Stimulated activated naive CD8-positive, alpha-beta T cell treated with anti-CD3 and anti-CD28 coated beads, Interleukin-15, amount 100 ng/mL, for 72 hours (primary cell): ENCODE measurements around the gene SHROOM3.

ENCODE experiments used
- ATAC-seq: fragments of 150-1000 bp; cut with Tn5 transposase; 2 replicates; pipeline ENCODE4 v1.10.0; 2021; ENCODE audit warnings: mild to moderate bottlenecking, moderate library complexity
- DNase-seq, 2 donors: peaks; one replicate each; pipeline ENCODE4 v3.0.0; 2021 to 2022
- H3K27ac Mint-ChIP-seq, 2 donors: one replicate each; pipeline ENCODE4 v1.8.0; 2022; ENCODE audit warnings: mild to moderate bottlenecking in 2 of 2, mixed read lengths in 2 of 2, moderate library complexity in 2 of 2
- H3K27me3 Mint-ChIP-seq: one replicate; pipeline ENCODE4 v1.8.0; 2022; ENCODE audit warnings: mixed read lengths
- H3K4me1 Mint-ChIP-seq: one replicate; pipeline ENCODE4 v1.8.0; 2022; ENCODE audit warnings: mild to moderate bottlenecking, mixed read lengths
- H3K4me3 Mint-ChIP-seq, 2 donors: one replicate each; pipeline ENCODE4 v1.8.0; 2022; ENCODE audit warnings: mild to moderate bottlenecking in 2 of 2, mixed read lengths in 2 of 2, moderate library complexity in 1 of 2
- H3K9me3 Mint-ChIP-seq, 2 donors: one replicate each; pipeline ENCODE4 v1.8.0; 2022; ENCODE audit warnings: mixed read lengths in 2 of 2

SHROOM3 gene

DNA sequence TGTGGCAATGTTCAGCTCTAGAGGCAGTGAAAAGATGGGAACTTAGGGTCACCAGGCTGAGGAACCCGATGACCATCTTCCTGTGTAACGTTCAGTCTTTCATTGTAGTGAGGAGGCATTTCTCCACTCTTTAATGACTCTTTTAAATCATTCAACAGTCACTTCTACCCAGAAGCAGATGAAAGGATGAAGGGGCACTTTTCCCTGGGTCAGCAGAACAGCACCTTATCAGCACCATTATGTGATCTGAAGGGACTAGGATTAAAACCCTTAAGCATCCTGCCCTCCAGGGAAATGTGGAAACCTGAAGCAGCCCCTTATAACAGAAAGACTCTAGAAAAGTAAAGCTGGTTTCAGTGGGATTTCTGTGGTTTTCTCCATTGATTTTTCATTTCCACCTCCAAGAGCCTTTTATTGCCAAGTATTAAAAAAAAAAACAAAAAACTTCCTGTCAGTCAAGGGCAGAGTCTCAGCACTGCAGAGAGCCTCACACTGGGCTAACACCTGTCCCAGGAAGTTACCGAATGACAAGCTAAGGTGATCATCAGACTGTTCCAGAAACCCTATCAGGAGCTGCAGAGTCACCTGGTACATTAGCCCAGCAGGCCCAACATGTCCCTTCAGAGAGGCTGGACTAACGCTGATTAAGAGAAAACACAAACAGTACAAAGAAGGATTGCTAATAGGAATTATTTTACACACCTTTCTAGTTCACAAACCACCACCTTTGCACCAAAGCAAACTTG, 185.9 kb downstream of the SHROOM3 start:
- DNase-seq, result no peak
- Mint-ChIP-seq H3K4me1 (no peaks in the 10 kb centered on the region), H3K9me3 (no peaks in the 10 kb centered on the region), H3K4me3 (no peak overlapping the region), H3K27ac (no peak overlapping the region), H3K27me3 (peaks cover 50% of the 10 kb centered on the region)
- ATAC-seq, result no peak

DNA sequence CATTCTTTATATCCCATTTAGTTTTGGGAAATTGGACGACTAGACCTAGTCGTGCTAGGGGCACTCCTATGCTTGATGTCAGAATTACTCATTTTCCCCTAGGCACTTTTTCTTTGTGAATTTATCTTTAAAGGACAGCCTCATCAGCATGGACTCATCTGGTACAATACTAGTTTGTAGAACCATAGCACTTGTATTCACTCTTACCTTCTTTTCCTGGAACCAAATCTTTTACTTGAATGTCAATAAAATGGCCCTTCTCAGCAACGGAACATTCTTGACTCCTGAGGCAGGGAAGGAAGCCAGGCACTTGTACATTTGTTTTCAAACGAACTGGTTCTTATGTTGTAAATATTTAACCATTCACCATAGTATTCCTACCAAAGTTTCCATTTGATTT, 187.1 kb downstream of the SHROOM3 start:
- Mint-ChIP-seq H3K4me1 (no peaks in the 10 kb centered on the region), H3K27ac (no peak overlapping the region), H3K27me3 (peaks cover 53% of the 10 kb centered on the region), H3K9me3 (no peaks in the 10 kb centered on the region), H3K4me3 (no peak overlapping the region)
- ATAC-seq (no peak), DNase-seq (no peak)

DNA sequence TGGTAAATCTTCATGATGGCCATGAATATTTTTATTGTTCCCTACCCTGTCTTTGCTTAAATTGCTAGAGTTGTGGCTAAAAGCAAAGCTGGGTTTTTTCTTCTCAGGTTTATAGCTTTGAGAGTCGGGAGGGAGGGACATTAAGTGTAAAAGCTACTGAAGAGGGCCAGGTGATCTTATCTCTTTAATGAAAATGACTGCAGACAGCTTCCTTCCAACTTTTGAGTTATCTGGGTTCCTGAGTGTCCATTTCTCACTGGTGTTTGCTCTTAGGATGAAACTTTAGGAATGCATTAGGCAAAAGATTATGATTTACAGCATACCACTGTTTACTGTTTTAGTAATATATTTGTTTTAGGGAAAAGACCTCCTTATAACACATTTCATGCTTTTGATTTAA, 187.7 kb downstream of the SHROOM3 start:
- no peak overlapping the region for H3K4me3 Mint-ChIP-seq
- ATAC-seq, result no peak
- peaks cover 53% of the 10 kb centered on the region for H3K27me3 Mint-ChIP-seq
- H3K9me3 Mint-ChIP-seq, result no peaks in the 10 kb centered on the region
- no peak overlapping the region for H3K27ac Mint-ChIP-seq
- H3K4me1 Mint-ChIP-seq, result no peaks in the 10 kb centered on the region
- no peak for DNase-seq

DNA sequence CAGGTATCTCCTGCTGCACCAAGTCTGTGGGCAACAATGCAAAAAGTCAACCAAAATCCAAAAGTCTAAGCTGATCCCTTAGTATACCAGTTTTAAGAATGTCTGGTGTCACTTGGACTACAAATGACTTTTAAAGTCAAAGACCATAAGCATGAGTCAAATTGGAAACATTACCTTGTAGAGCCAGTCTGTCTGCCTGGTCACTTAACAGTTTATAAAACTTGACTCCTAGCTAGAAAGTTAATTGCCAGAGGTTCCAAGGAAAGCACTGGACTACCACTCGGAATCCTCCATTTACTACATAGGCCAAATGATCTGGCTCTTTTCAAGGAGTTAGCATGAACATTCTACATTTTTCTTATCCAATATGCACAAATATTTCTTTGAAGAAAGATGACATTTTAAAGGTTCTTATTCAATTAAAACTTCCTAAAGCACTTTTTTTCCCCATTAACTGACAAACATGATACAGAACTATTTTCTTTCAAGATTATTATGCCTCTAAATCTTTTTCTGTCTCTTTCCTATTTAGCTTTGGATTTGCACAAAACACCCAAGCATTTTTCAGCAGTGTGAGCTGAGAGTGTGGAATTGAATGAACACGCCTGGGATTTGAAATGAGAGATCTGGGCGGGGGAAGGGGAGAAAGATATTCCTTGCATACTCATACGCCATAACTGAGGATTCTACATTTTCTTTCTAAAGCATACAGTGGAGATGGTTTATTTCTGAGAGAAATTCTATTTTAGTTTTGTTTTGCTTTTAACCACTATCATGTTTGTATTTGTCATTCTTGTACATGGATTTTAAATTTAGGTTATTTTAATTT, 188.4 kb downstream of the SHROOM3 start:
- no peak for ATAC-seq
- H3K4me3 Mint-ChIP-seq, result no peak overlapping the region
- H3K4me1 Mint-ChIP-seq, result no peaks in the 10 kb centered on the region
- H3K9me3 Mint-ChIP-seq, result no peaks in the 10 kb centered on the region
- peaks cover 53% of the 10 kb centered on the region for H3K27me3 Mint-ChIP-seq
- no peak overlapping the region for H3K27ac Mint-ChIP-seq
- no peak for DNase-seq

DNA sequence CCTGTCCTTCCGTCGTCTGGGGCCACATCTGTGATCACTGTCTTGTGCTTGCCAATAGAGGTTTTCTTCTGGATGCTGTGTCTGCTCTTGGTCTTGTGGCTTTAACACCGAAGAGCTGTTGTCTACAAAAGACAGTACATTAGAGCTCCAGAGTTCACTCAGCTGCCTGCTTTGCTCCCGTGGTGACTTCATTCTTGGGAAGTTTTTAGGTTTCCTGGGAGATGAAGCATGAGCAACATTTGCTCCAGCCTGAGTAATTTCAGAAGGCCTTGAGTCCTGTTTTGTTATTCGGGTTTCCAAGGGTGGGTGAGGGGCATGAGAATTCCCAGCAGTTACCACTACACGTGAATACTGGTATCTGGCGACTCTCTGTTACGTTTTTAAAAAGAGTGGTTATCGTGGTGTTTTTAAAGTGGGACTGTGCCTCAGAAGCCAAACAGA, 189.2 kb downstream of the SHROOM3 start:
- H3K27ac Mint-ChIP-seq, result no peak overlapping the region
- ATAC-seq (no peak), DNase-seq (no peak)
- no peak overlapping the region for H3K4me3 Mint-ChIP-seq
- no peaks in the 10 kb centered on the region for H3K4me1 Mint-ChIP-seq
- no peaks in the 10 kb centered on the region for H3K9me3 Mint-ChIP-seq
- H3K27me3 Mint-ChIP-seq, result peaks cover 56% of the 10 kb centered on the region

DNA sequence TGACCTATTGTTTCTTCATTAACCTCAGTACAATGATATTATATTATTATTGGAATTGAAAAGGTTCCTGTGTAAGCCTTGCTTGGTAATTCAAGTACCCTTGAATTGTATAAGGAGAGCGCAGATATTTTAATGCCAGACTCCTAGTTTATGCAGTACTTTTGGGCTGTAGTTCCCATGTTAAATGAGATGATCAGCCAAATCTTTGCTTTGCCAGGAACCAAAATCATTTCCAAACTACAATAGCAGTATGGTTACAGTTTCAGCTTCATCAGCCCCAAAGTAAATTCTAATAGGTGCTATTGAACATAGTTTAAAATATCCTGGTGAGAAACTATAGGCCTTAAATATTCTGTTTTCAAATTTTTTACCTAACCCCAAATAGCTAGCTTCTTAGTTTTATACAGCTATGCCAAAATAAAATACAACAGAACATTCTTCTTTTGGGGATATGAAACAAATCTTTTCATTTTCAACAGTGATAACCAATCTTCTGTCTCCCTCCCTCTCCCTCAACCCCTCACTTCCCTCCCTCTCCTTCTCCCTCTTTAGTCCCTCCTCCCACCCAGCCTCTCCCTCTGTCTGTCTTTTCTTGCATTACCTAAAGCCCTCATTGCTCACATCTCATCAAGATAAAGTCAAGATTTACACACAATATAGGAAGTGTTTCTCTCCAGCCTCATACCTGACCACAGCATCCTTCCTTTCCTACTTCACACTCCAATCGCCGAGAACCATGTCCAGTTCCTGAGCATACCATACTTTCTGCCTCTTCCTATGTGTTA, 190.1 kb downstream of the SHROOM3 start:
- Mint-ChIP-seq H3K4me3 (no peak overlapping the region), H3K9me3 (no peaks in the 10 kb centered on the region), H3K4me1 (no peaks in the 10 kb centered on the region), H3K27ac (no peak overlapping the region), H3K27me3 (peaks cover 55% of the 10 kb centered on the region)
- DNase-seq (no peak), ATAC-seq (no peak)

DNA sequence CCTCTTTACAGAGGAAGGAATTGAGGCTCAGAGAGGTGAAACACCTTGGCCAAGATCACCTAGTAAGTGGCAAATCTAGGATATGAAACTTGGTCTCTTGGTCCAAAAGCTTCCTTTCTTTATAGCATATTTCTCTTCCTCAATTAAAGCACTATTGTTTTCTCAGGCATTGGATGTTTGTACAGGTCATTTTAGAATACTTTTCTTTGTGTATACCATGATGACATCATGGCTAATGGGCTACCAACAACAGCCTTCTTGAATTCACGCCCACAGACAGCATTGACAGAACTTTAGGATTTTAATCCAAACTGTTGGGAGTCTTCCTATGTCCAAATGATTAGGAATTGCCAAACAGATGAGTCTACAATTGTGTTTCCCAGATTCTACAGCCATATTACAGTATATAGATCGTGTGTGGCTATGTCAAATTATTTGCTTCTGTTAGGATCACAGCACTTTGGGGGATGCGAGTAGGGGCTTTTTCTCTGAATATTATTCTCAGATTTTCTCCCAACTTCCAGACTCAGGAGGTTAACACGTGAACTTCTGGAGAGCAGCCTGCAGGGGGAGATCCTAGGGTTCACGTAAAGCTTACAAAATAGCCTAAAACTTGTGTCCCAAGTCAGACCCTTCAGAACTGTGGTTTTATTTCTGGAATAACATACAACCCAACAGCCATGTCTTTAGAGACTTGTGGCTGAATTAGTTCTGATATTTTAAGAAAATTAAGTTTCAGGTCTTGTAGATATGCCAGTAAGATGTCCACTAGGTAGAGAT, 191.8 kb downstream of the SHROOM3 start:
- Mint-ChIP-seq H3K4me1 (no peaks in the 10 kb centered on the region), H3K4me3 (no peak overlapping the region), H3K27me3 (peaks cover 63% of the 10 kb centered on the region), H3K27ac (no peak overlapping the region), H3K9me3 (no peaks in the 10 kb centered on the region)
- no peak for DNase-seq
- ATAC-seq, result no peak

DNA sequence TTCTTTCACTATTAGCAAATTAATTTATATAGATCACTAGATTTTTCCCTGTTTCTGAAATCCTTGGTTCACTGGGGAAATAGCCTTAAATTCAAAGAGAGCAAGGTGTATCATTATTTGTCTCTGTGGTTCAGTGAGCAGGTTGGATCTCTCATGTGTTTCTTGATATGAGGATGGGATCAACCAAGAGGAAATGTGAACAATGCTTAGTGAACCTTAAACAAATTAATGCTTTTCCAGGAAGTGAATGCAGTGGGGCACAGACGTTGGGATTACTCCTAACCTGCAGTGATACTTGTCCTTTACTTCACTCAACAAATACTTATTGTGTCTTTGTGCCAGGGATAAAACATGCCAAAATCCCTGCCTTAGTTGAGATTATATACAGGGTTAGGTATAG, 193.2 kb downstream of the SHROOM3 start:
- H3K4me1 Mint-ChIP-seq, result no peaks in the 10 kb centered on the region
- no peaks in the 10 kb centered on the region for H3K9me3 Mint-ChIP-seq
- H3K27ac Mint-ChIP-seq, result no peak overlapping the region
- no peak for DNase-seq
- H3K4me3 Mint-ChIP-seq, result no peak overlapping the region
- ATAC-seq, result no peak
- peaks cover 60% of the 10 kb centered on the region for H3K27me3 Mint-ChIP-seq

DNA sequence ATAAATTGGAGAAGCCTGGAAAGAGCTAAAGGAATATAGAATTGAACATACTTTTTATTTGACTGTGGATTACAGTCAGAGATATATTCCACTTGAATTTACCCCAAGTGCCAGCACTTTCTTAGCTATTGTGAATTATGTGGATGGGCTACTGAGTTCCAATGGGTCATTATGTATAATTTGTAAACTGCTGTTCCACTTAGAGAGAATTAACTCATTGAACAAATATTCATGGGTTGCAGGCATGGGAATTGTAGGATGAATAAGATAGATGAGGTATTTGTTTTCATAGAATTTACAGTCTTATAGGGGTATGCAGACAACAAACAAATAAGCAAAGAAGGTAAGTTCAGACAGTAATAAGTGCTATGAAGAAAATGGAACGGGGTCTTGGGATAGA, 195.7 kb downstream of the SHROOM3 start:
- peaks cover 41% of the 10 kb centered on the region for H3K27me3 Mint-ChIP-seq
- no peaks in the 10 kb centered on the region for H3K9me3 Mint-ChIP-seq
- H3K27ac Mint-ChIP-seq, result no peak overlapping the region
- H3K4me1 Mint-ChIP-seq, result no peaks in the 10 kb centered on the region
- H3K4me3 Mint-ChIP-seq, result no peak overlapping the region
- DNase-seq (no peak), ATAC-seq (no peak)

DNA sequence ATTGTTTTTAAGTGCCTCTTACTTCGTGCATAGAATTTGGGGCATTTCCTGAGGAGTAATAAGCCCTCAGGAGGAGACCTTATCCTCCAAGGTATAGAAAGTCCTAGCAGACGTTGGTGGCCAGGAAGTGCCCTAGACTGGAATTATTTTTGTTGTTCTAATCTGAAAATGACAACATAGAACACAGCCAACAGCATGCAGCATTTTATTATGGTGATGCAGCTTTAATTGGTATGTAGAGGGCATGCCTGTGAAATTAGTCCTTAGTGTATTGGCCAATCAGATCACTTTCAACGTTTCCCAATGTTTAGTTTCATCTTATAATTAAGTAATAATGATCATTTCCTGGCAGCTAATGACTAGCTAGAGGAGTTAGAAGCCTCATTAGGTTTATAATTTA, 199.2 kb downstream of the SHROOM3 start:
- Mint-ChIP-seq H3K27ac (no peak overlapping the region), H3K4me3 (no peak overlapping the region), H3K4me1 (no peaks in the 10 kb centered on the region), H3K9me3 (no peaks in the 10 kb centered on the region), H3K27me3 (peaks cover 39% of the 10 kb centered on the region)
- DNase-seq (no peak), ATAC-seq (no peak)

DNA sequence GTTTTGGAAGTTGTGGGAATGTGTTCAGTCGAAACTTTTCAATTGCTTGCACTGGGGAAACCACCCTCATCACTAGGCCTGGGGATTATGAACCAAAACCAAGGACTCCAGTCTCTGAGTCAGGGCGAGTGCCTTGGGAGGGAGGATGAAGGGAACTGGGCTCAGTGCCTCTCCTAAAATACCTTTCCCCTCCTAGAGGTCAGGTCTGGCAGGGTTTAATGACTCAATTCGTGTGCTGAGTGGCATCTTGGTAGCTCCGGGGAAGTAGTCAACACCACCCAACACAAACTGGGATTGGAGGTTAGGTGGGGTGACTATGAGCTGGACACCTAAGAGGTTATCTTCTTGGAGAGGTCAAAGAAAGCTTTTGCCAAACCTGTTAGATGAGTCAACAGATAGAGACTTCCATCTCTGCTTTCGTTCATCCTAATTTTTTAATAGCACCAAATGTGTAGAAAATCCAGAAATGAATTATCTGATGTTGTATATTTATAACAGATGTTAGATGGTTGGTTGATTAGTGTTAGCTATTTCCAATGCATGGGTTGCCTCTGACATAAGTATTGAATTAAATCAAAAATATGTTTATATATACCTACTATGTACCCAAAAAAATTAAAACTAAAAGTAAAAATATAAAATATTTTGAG, 202.8 kb downstream of the SHROOM3 start:
- no peak for ATAC-seq

DNA sequence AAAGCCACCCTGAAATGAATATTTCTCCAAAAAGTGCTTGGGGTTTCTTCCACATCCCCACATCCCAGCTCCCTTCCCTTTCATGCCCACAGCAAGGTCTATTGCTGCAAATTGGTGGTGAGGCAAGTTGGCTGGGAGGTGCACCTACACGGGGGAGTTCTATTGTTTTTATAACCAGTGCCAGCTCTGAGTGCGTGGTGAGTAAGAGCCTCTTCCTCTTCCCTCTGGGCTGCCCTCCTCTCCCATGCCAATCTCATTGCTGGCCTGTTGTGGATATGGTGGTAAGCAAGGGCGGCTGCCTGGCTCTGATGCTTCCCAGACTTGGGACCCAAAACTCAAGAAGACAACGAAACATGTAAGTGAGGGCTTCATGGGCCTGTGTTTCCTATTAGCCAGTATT, 204.3 kb downstream of the SHROOM3 start:
- ATAC-seq (no peak), DNase-seq (no peak)
- H3K4me1 Mint-ChIP-seq, result no peaks in the 10 kb centered on the region
- peaks cover 54% of the 10 kb centered on the region for H3K27me3 Mint-ChIP-seq
- no peak overlapping the region for H3K27ac Mint-ChIP-seq
- H3K4me3 Mint-ChIP-seq, result no peak overlapping the region
- no peaks in the 10 kb centered on the region for H3K9me3 Mint-ChIP-seq

More for the DNA sequence above, 202.8 kb downstream of the SHROOM3 start:
- Mint-ChIP-seq H3K4me3 (no peak overlapping the region), H3K9me3 (no peaks in the 10 kb centered on the region), H3K27me3 (peaks cover 51% of the 10 kb centered on the region), H3K4me1 (no peaks in the 10 kb centered on the region), H3K27ac (no peak overlapping the region)
- no peak for DNase-seq

DNA sequence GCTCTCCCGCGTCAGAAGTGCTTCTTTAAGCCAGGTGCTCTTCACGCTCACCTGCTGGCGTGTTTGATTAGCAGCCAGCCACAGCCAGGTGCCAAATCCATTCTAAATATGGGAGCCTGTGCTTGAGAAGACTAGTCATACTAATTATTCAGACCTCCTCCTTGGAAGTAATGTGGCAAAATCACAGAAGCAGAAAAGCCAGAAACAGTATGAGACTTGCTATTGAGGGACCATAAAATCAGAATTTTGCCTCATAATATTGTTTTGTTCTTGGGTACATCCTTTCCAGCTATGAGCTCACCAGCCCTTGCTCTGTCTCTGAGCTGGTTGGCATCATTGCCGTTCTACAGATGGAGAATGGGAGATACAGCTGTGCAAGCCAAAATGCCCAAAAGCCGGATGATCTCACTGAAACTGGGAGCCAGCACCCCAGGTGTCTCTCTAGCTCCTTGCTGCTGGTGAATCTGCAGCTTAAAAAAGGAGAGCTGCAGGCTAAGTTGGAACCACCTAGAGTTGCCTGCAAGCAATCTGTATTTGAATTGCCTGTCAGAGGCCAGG, 205.4 kb downstream of the SHROOM3 start:
- DNase-seq (no peak), ATAC-seq (no peak)
- peak overlapping the region in 1 of 2 donors; percentile 19 for H3K27ac Mint-ChIP-seq
- H3K4me1 Mint-ChIP-seq, result no peaks in the 10 kb centered on the region
- no peaks in the 10 kb centered on the region for H3K9me3 Mint-ChIP-seq
- H3K4me3 Mint-ChIP-seq, result no peak overlapping the region
- H3K27me3 Mint-ChIP-seq, result peaks cover 57% of the 10 kb centered on the region

DNA sequence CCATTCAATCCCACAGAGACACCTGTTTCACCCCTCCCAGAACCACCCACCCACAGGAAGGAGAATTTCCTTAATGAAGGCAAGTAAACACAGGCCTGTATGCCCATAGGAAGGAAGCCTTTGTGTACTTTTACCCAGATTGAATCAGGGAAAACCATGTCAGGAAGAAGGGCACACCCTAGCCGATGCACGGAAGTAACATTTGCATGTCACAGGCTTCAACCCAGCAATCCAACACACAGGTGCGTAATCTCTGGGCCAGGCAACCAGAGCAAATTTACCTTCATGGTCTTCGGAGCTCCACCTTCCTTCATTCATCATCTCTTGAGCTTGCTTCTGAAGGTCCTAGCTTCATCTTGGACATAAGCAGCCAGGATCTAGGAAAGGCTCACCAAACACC, 206.3 kb downstream of the SHROOM3 start:
- Mint-ChIP-seq H3K9me3 (no peaks in the 10 kb centered on the region), H3K4me3 (no peak overlapping the region), H3K27ac (no peak overlapping the region), H3K4me1 (no peaks in the 10 kb centered on the region), H3K27me3 (peaks cover 66% of the 10 kb centered on the region)
- DNase-seq, result no peak
- no peak for ATAC-seq
